ENCODE data around the gene EYA3. TPM values are rescaled to one million over a fixed set of nuclear protein-coding genes. Genes with fewer than 3 reads are reported as not detected.

Gene EYA3
- total and polyA plus RNA-seq, 2 of the 8 experiments (the other 6 are each of a cell fraction or from before 2014, with no cell fraction given): 15.0 to 33.9 TPM

- TF ChIP-seq, protein P1, sequence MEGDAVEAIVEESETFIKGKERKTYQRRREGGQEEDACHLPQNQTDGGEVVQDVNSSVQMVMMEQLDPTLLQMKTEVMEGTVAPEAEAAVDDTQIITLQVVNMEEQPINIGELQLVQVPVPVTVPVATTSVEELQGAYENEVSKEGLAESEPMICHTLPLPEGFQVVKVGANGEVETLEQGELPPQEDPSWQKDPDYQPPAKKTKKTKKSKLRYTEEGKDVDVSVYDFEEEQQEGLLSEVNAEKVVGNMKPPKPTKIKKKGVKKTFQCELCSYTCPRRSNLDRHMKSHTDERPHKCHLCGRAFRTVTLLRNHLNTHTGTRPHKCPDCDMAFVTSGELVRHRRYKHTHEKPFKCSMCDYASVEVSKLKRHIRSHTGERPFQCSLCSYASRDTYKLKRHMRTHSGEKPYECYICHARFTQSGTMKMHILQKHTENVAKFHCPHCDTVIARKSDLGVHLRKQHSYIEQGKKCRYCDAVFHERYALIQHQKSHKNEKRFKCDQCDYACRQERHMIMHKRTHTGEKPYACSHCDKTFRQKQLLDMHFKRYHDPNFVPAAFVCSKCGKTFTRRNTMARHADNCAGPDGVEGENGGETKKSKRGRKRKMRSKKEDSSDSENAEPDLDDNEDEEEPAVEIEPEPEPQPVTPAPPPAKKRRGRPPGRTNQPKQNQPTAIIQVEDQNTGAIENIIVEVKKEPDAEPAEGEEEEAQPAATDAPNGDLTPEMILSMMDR (IDR thresholded peaks at IDR 0.05; ENCODE audit: control extremely low read depth in 1 of 3, insufficient read depth in 1 of 3, low read depth in 1 of 3, low read length in 3 of 3): no peak
- TF ChIP-seq TAF1 (IDR thresholded peaks at IDR 0.05; ENCODE audit: low read depth, low read length): no peak
- no peak for TF ChIP-seq TAF7 (optimal IDR thresholded peaks at IDR 0.05; ENCODE audit: borderline replicate concordance, low read depth, low read length)
- TF ChIP-seq KDM1A (IDR thresholded peaks at IDR 0.05; ENCODE audit: borderline replicate concordance, low read length): no peak
- no peak for TF ChIP-seq HDAC2 (IDR thresholded peaks at IDR 0.05; ENCODE audit: borderline replicate concordance in 1 of 2, low read depth in 2 of 2, low read length in 2 of 2)
- no peak for TF ChIP-seq CEBPB (IDR thresholded peaks at IDR 0.05; ENCODE audit: low read depth, low read length)
Measured at GRCh38 chr1:27960762-27961645, 127.4 kb downstream of the EYA3 start (continued).

Measured in H1 (cell line).